Measurements from ENCODE around the gene FUNDC1. TPM values are rescaled to one million over a fixed set of nuclear protein-coding genes. Genes with fewer than 3 reads are reported as not detected.

FUNDC1 gene
- total RNA-seq, 1 experiment from 2014 or later = 17.0 TPM

- Histone ChIP-seq H3K27ac (ENCODE audit: low read depth, low read length) (no peak overlapping the region), H3K79me2 (ENCODE audit: insufficient read depth, low read length) (no peaks in the 10 kb centered on the region), H3K9ac (ENCODE audit: low read length) (no peak overlapping the region), H3K27me3 (ENCODE audit: insufficient read depth, low read length) (no peaks in the 10 kb centered on the region), H3K4me2 (ENCODE audit: low read length) (no peak overlapping the region), H3K9me2 (ENCODE audit: insufficient read depth) (no peaks in the 10 kb centered on the region), H4K20me1 (ENCODE audit: insufficient read depth) (no peaks in the 10 kb centered on the region), H2AFZ (ENCODE audit: low read depth, low read length, poor library complexity, severe bottlenecking) (no peak overlapping the region), H3K9me3 (ENCODE audit: control insufficient read depth in 1 of 2, insufficient read depth in 1 of 2, low read depth in 1 of 2, low read length in 2 of 2) (no peaks in the 10 kb centered on the region), H3K4me3 (replicated peaks in 1 of 2; ENCODE audit: low read depth in 1 of 2, low read length in 2 of 2) (no peak overlapping the region), H3K36me3 (ENCODE audit: control insufficient read depth in 1 of 2, insufficient read depth in 2 of 2, low read length in 2 of 2) (no peaks in the 10 kb centered on the region), H3K4me1 (ENCODE audit: control insufficient read depth in 1 of 2, insufficient read depth in 2 of 2, low read length in 2 of 2) (no peaks in the 10 kb centered on the region)
- ChIA-PET CTCF (no interaction called here), POLR2A (no interaction called here), RAD21 (ENCODE audit: low non-redundant PET in 1 of 2, low total read pairs in 2 of 2, uncharacterized antibody in 2 of 2, unreplicated experiment in 2 of 2) (no interaction called here)
- no peak for DNase-seq (ENCODE audit: low read depth, low spot score)
- intact Hi-C loops (cut with micrococcal nuclease) = no loop called here
- no peak for ATAC-seq
- no TSS peak for BruUV-seq (replicated peaks)
- TF ChIP-seq EZH2 (IDR thresholded peaks at IDR 0.05) = no peak
- no peak for TF ChIP-seq ATF3 (IDR thresholded peaks at IDR 0.05)
- TF ChIP-seq TCF7L2 (IDR thresholded peaks at IDR 0.05; ENCODE audit: borderline replicate concordance, extremely low read depth, insufficient read depth, insufficient read length) = no peak
- TF ChIP-seq, protein P1, sequence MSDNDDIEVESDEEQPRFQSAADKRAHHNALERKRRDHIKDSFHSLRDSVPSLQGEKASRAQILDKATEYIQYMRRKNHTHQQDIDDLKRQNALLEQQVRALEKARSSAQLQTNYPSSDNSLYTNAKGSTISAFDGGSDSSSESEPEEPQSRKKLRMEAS (IDR thresholded peaks at IDR 0.05) = no peak
These were observed 62.1 kb downstream of the FUNDC1 start for GRCh38 chrX:44480591-44480990.

GRCh38 chrX:44474410-44474809 lies 68.2 kb downstream of the FUNDC1 start:
- ChIA-PET RAD21 (ENCODE audit: low non-redundant PET in 1 of 2, low total read pairs in 2 of 2, uncharacterized antibody in 2 of 2, unreplicated experiment in 2 of 2) (no interaction called here), CTCF (no interaction called here), POLR2A (no interaction called here)
- Histone ChIP-seq H3K4me2 (ENCODE audit: low read length) (no peak overlapping the region), H3K9me3 (ENCODE audit: control insufficient read depth in 1 of 2, insufficient read depth in 1 of 2, low read depth in 1 of 2, low read length in 2 of 2) (no peaks in the 10 kb centered on the region), H3K36me3 (ENCODE audit: control insufficient read depth in 1 of 2, insufficient read depth in 2 of 2, low read length in 2 of 2) (no peaks in the 10 kb centered on the region), H3K9ac (ENCODE audit: low read length) (no peak overlapping the region), H3K9me2 (ENCODE audit: insufficient read depth) (no peaks in the 10 kb centered on the region), H3K4me3 (replicated peaks in 1 of 2; ENCODE audit: low read depth in 1 of 2, low read length in 2 of 2) (no peak overlapping the region), H3K79me2 (ENCODE audit: insufficient read depth, low read length) (no peaks in the 10 kb centered on the region), H2AFZ (ENCODE audit: low read depth, low read length, poor library complexity, severe bottlenecking) (no peak overlapping the region), H3K27ac (ENCODE audit: low read depth, low read length) (no peak overlapping the region), H3K27me3 (ENCODE audit: insufficient read depth, low read length) (no peaks in the 10 kb centered on the region), H3K4me1 (ENCODE audit: control insufficient read depth in 1 of 2, insufficient read depth in 2 of 2, low read length in 2 of 2) (no peaks in the 10 kb centered on the region), H4K20me1 (ENCODE audit: insufficient read depth) (no peaks in the 10 kb centered on the region)
- DNase-seq (ENCODE audit: low read depth, low spot score) = no peak
- intact Hi-C loops (cut with micrococcal nuclease) = no loop called here
- BruUV-seq (replicated peaks) = no TSS peak
- ATAC-seq = no peak
- TF ChIP-seq EZH2phosphoT487 (IDR thresholded peaks at IDR 0.05; ENCODE audit: borderline replicate concordance) = no peak
- no peak for TF ChIP-seq SP1 (IDR thresholded peaks at IDR 0.05; ENCODE audit: low read depth)
- TF ChIP-seq, protein P2, sequence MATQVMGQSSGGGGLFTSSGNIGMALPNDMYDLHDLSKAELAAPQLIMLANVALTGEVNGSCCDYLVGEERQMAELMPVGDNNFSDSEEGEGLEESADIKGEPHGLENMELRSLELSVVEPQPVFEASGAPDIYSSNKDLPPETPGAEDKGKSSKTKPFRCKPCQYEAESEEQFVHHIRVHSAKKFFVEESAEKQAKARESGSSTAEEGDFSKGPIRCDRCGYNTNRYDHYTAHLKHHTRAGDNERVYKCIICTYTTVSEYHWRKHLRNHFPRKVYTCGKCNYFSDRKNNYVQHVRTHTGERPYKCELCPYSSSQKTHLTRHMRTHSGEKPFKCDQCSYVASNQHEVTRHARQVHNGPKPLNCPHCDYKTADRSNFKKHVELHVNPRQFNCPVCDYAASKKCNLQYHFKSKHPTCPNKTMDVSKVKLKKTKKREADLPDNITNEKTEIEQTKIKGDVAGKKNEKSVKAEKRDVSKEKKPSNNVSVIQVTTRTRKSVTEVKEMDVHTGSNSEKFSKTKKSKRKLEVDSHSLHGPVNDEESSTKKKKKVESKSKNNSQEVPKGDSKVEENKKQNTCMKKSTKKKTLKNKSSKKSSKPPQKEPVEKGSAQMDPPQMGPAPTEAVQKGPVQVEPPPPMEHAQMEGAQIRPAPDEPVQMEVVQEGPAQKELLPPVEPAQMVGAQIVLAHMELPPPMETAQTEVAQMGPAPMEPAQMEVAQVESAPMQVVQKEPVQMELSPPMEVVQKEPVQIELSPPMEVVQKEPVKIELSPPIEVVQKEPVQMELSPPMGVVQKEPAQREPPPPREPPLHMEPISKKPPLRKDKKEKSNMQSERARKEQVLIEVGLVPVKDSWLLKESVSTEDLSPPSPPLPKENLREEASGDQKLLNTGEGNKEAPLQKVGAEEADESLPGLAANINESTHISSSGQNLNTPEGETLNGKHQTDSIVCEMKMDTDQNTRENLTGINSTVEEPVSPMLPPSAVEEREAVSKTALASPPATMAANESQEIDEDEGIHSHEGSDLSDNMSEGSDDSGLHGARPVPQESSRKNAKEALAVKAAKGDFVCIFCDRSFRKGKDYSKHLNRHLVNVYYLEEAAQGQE (IDR thresholded peaks at IDR 0.05; ENCODE audit: low read depth) = no peak
- TF ChIP-seq, protein P3, sequence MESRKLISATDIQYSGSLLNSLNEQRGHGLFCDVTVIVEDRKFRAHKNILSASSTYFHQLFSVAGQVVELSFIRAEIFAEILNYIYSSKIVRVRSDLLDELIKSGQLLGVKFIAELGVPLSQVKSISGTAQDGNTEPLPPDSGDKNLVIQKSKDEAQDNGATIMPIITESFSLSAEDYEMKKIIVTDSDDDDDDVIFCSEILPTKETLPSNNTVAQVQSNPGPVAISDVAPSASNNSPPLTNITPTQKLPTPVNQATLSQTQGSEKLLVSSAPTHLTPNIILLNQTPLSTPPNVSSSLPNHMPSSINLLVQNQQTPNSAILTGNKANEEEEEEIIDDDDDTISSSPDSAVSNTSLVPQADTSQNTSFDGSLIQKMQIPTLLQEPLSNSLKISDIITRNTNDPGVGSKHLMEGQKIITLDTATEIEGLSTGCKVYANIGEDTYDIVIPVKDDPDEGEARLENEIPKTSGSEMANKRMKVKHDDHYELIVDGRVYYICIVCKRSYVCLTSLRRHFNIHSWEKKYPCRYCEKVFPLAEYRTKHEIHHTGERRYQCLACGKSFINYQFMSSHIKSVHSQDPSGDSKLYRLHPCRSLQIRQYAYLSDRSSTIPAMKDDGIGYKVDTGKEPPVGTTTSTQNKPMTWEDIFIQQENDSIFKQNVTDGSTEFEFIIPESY (IDR thresholded peaks at IDR 0.05; ENCODE audit: extremely low read depth, insufficient replicate concordance, low read length) = no peak
- no peak for TF ChIP-seq CBX3 (IDR thresholded peaks at IDR 0.05; ENCODE audit: low read depth)
- TF ChIP-seq ATF3 (IDR thresholded peaks at IDR 0.05) = no peak
- TF ChIP-seq, protein P4, sequence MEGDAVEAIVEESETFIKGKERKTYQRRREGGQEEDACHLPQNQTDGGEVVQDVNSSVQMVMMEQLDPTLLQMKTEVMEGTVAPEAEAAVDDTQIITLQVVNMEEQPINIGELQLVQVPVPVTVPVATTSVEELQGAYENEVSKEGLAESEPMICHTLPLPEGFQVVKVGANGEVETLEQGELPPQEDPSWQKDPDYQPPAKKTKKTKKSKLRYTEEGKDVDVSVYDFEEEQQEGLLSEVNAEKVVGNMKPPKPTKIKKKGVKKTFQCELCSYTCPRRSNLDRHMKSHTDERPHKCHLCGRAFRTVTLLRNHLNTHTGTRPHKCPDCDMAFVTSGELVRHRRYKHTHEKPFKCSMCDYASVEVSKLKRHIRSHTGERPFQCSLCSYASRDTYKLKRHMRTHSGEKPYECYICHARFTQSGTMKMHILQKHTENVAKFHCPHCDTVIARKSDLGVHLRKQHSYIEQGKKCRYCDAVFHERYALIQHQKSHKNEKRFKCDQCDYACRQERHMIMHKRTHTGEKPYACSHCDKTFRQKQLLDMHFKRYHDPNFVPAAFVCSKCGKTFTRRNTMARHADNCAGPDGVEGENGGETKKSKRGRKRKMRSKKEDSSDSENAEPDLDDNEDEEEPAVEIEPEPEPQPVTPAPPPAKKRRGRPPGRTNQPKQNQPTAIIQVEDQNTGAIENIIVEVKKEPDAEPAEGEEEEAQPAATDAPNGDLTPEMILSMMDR (IDR thresholded peaks at IDR 0.05 in 2 of 3, conservative IDR thresholded peaks at IDR 0.05 in 1 of 3; ENCODE audit: borderline replicate concordance in 1 of 3, insufficient read depth in 1 of 3, low read depth in 2 of 3, low read length in 2 of 3) = no peak
- no peak for TF ChIP-seq EZH2 (IDR thresholded peaks at IDR 0.05)
- TF ChIP-seq FOSL1 (IDR thresholded peaks at IDR 0.05; ENCODE audit: low read depth) = no peak
- TF ChIP-seq SRF (IDR thresholded peaks at IDR 0.05; ENCODE audit: low read depth) = no peak
